HepG2 (cell line): Measurements from ENCODE around the gene CSNK1D. TPM values are rescaled to one million over a fixed set of nuclear protein-coding genes. Genes with fewer than 3 reads are reported as not detected.
A peak's percentile ranks its signal among the peaks of the same experiment; 100 is the strongest.

ENCODE experiments used
- ATRX ChIP-seq: sonication (generic); formaldehyde crosslinking; IDR thresholded peaks from 2 replicates; pipeline ENCODE4 v1.4.0; 2020; ENCODE audit warnings: missing genetic modification reagents, borderline replicate concordance
- ESRRA ChIP-seq: sonication (generic); formaldehyde crosslinking; IDR thresholded peaks from 2 replicates; pipeline ENCODE4 v1.5.1; 2020; ENCODE audit warnings: mild to moderate bottlenecking, low read depth, missing genetic modification reagents
- FOXJ3 ChIP-seq: sonication (generic); formaldehyde crosslinking; IDR thresholded peaks from 2 replicates; pipeline ENCODE4 v1.4.0; 2020; ENCODE audit warnings: missing genetic modification reagents, mild to moderate bottlenecking, borderline replicate concordance
- HOXA7 ChIP-seq: sonication (generic); formaldehyde crosslinking; IDR thresholded peaks from 2 replicates; pipeline ENCODE4 v1.8.1; 2022; ENCODE audit warnings: mild to moderate bottlenecking, missing genetic modification reagents, moderate library complexity
- KDM3A ChIP-seq: IDR thresholded peaks from 2 replicates; pipeline ENCODE4 v1.6.1; 2018; ENCODE audit warnings: low read depth, missing compliant biosample characterization
- KLF6 ChIP-seq: IDR thresholded peaks from 2 replicates; pipeline ENCODE4 v1.8.0; 2016; ENCODE audit warnings: missing biosample characterization, missing genetic modification reagents
- ONECUT2 ChIP-seq: sonication (generic); formaldehyde crosslinking; IDR thresholded peaks from 2 replicates; pipeline ENCODE4 v1.4.0; 2020; ENCODE audit warnings: missing genetic modification reagents
- RELA ChIP-seq: sonication (generic); formaldehyde crosslinking; IDR thresholded peaks from 2 replicates; pipeline ENCODE4 v1.4.0; 2020; ENCODE audit warnings: missing genetic modification reagents
- SKI ChIP-seq: fragments of 450-650 bp; IDR thresholded peaks from one replicate; pipeline ENCODE4 v1.6.1; 2018; ENCODE audit warnings: mild to moderate bottlenecking; ENCODE audit not compliant: partially characterized antibody
- TRIM24 ChIP-seq: sonication (generic); formaldehyde crosslinking; IDR thresholded peaks from 2 replicates; pipeline ENCODE4 v1.8.0; 2022; ENCODE audit warnings: mild to moderate bottlenecking, missing genetic modification reagents
- YY1 ChIP-seq: IDR thresholded peaks from 2 replicates; pipeline ENCODE4 v1.6.1; 2011; ENCODE audit warnings: low read length, low read depth, moderate library complexity, mild to moderate bottlenecking; ENCODE audit not compliant: insufficient read depth, insufficient replicate concordance
- ZMYM4 ChIP-seq: sonication (generic); formaldehyde crosslinking; IDR thresholded peaks from 2 replicates; pipeline ENCODE4 v1.8.1; 2023; ENCODE audit warnings: mild to moderate bottlenecking, missing genetic modification reagents
- ZNF17 ChIP-seq: sonication (generic); formaldehyde crosslinking; IDR thresholded peaks from 2 replicates; pipeline ENCODE4 v1.5.0; 2020; ENCODE audit warnings: mild to moderate bottlenecking, missing genetic modification reagents
- ZNF180 ChIP-seq: sonication (generic); formaldehyde crosslinking; IDR thresholded peaks from 2 replicates; pipeline ENCODE4 v1.4.0; 2020; ENCODE audit warnings: low read depth, missing genetic modification reagents, borderline replicate concordance
- ZNF354B ChIP-seq: sonication (generic); formaldehyde crosslinking; IDR thresholded peaks from 2 replicates; pipeline ENCODE4 v1.8.0; 2022; ENCODE audit warnings: mild to moderate bottlenecking, missing genetic modification reagents
- ZNF382 ChIP-seq: sonication (generic); formaldehyde crosslinking; IDR thresholded peaks from 2 replicates; pipeline ENCODE4 v1.5.0; 2020; ENCODE audit warnings: missing genetic modification reagents, mild to moderate bottlenecking, borderline replicate concordance
- polyA plus RNA-seq, 8 experiments: library from polyadenylated mRNA; depleted of rRNA in 3 of 8; stranded (reverse) in 7 of 8; unstranded in 1 of 8; fragments of >200 nt; fragmentation: Illumina TruSeq in 4 of 8; extraction: Trizol in 4 of 8; gene quantifications; 2 replicates each; pipeline versions ENCODE4 v1.2.1 to v1.2.3, GENCODE V29; 2011 to 2016; ENCODE audit warnings: low read depth in 4 of 8, missing spikeins in 1 of 8, mixed read lengths in 1 of 8; ENCODE audit not compliant: insufficient read depth in 1 of 8
- total RNA-seq, 5 experiments: library from RNA; depleted of rRNA; stranded (reverse); fragments of >200 nt; fragmentation: Illumina TruSeq; extraction: Trizol; gene quantifications; 2 replicates each; pipeline ENCODE4 v1.2.3, GENCODE V29; 2016; ENCODE audit warnings: low read depth in 1 of 5
- TF ChIP-seq, protein P1 (sequence below): sonication (generic); formaldehyde crosslinking; IDR thresholded peaks from 2 replicates; pipeline ENCODE4; 2020; ENCODE audit warnings: missing genetic modification reagents, mild to moderate bottlenecking, borderline replicate concordance
- TF ChIP-seq, protein P2 (sequence below): sonication (generic); formaldehyde crosslinking; IDR thresholded peaks from 2 replicates; pipeline ENCODE4 v1.8.0; 2022; ENCODE audit warnings: missing genetic modification reagents, mild to moderate bottlenecking, moderate library complexity, borderline replicate concordance
- TF ChIP-seq, protein P3 (sequence below): sonication (generic); formaldehyde crosslinking; IDR thresholded peaks from 2 replicates; pipeline ENCODE4 v1.5.0; 2020; ENCODE audit warnings: missing genetic modification reagents
- TF ChIP-seq, protein P4 (sequence below): sonication (generic); formaldehyde crosslinking; IDR thresholded peaks from 2 replicates; pipeline ENCODE4 v1.4.0; 2020; ENCODE audit warnings: missing genetic modification reagents

Gene CSNK1D
- total and polyA plus RNA-seq, 2 of the 13 experiments (the other 11 are each of a cell fraction or from before 2014, with no cell fraction given) = 31.5 to 128 TPM

DNA sequence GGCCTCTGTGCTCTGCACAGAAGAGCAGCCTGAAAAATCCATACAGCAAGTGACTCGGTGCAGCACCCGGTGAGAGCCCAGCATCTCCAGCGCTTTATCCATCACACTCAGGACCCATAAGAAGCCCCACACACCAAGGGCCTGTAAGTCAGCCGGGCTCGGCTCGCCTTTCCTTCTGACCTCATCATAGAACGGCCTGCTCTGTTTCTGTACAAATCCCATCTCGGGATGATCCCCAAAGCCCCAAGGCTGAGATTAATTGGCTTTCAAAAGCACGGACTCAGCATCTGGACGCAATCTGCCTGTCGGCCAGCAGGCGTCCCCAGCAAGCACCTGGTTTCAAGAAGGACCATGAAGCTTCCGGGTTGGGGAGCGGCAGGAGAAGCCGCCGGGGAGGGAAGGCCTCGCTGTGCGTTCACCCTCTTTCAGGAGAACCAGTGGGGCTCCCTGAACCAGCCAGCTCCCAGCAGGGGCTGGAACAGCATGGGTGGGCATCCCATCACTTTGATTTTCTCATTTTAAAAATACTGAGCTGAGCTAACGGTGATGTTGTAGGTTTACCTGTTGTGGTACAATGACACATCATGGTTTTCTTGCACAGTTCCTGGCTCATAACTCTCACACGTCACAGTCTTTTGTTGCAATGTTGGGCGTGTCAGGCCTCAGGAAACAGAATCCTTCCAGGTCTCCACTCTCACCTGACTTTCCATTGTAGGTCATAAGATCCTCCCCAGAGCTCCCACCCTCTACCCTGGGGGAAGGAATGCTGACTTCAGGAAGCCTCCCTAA is 67.6 kb downstream of the CSNK1D start (continued):
- TF ChIP-seq FOXJ3 (CRISPR knock-in tag) = no peak
- TF ChIP-seq, protein P1, sequence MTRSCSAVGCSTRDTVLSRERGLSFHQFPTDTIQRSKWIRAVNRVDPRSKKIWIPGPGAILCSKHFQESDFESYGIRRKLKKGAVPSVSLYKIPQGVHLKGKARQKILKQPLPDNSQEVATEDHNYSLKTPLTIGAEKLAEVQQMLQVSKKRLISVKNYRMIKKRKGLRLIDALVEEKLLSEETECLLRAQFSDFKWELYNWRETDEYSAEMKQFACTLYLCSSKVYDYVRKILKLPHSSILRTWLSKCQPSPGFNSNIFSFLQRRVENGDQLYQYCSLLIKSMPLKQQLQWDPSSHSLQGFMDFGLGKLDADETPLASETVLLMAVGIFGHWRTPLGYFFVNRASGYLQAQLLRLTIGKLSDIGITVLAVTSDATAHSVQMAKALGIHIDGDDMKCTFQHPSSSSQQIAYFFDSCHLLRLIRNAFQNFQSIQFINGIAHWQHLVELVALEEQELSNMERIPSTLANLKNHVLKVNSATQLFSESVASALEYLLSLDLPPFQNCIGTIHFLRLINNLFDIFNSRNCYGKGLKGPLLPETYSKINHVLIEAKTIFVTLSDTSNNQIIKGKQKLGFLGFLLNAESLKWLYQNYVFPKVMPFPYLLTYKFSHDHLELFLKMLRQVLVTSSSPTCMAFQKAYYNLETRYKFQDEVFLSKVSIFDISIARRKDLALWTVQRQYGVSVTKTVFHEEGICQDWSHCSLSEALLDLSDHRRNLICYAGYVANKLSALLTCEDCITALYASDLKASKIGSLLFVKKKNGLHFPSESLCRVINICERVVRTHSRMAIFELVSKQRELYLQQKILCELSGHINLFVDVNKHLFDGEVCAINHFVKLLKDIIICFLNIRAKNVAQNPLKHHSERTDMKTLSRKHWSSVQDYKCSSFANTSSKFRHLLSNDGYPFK (CRISPR knock-in tag) = peak; percentile 66; the same call in 1 of the 2 replicates
- TF ChIP-seq HOXA7 (CRISPR knock-in tag) = no peak
- no peak for TF ChIP-seq ESRRA (CRISPR knock-in tag)
- TF ChIP-seq, protein P2, sequence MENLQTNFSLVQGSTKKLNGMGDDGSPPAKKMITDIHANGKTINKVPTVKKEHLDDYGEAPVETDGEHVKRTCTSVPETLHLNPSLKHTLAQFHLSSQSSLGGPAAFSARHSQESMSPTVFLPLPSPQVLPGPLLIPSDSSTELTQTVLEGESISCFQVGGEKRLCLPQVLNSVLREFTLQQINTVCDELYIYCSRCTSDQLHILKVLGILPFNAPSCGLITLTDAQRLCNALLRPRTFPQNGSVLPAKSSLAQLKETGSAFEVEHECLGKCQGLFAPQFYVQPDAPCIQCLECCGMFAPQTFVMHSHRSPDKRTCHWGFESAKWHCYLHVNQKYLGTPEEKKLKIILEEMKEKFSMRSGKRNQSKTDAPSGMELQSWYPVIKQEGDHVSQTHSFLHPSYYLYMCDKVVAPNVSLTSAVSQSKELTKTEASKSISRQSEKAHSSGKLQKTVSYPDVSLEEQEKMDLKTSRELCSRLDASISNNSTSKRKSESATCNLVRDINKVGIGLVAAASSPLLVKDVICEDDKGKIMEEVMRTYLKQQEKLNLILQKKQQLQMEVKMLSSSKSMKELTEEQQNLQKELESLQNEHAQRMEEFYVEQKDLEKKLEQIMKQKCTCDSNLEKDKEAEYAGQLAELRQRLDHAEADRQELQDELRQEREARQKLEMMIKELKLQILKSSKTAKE (CRISPR knock-in tag) = no peak
- peak; percentile 97 for TF ChIP-seq KDM3A
- no peak for TF ChIP-seq TRIM24 (CRISPR knock-in tag)
- no peak for TF ChIP-seq RELA (CRISPR knock-in tag)
- no peak for TF ChIP-seq ZNF382
- TF ChIP-seq ZNF17 (CRISPR knock-in tag) = no peak
- peak; percentile 70 for TF ChIP-seq YY1
- no peak for TF ChIP-seq ATRX (CRISPR knock-in tag)
- no peak for TF ChIP-seq ZNF180 (CRISPR knock-in tag)
- TF ChIP-seq ZMYM4 (CRISPR knock-in tag) = no peak
- TF ChIP-seq, protein P3, sequence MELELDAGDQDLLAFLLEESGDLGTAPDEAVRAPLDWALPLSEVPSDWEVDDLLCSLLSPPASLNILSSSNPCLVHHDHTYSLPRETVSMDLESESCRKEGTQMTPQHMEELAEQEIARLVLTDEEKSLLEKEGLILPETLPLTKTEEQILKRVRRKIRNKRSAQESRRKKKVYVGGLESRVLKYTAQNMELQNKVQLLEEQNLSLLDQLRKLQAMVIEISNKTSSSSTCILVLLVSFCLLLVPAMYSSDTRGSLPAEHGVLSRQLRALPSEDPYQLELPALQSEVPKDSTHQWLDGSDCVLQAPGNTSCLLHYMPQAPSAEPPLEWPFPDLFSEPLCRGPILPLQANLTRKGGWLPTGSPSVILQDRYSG (CRISPR knock-in tag) = no peak
- TF ChIP-seq ZNF354B (CRISPR knock-in tag) = no peak
- TF ChIP-seq KLF6 (CRISPR knock-in tag) = 0 out of 2 replicates have a peak, but pooled peaks have one; percentile 45
- TF ChIP-seq SKI = no peak
- TF ChIP-seq ONECUT2 (CRISPR knock-in tag) = no peak
- TF ChIP-seq, protein P4, sequence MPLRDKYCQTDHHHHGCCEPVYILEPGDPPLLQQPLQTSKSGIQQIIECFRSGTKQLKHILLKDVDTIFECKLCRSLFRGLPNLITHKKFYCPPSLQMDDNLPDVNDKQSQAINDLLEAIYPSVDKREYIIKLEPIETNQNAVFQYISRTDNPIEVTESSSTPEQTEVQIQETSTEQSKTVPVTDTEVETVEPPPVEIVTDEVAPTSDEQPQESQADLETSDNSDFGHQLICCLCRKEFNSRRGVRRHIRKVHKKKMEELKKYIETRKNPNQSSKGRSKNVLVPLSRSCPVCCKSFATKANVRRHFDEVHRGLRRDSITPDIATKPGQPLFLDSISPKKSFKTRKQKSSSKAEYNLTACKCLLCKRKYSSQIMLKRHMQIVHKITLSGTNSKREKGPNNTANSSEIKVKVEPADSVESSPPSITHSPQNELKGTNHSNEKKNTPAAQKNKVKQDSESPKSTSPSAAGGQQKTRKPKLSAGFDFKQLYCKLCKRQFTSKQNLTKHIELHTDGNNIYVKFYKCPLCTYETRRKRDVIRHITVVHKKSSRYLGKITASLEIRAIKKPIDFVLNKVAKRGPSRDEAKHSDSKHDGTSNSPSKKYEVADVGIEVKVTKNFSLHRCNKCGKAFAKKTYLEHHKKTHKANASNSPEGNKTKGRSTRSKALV (CRISPR knock-in tag) = 0 out of 2 replicates have a peak, but pooled peaks have one; percentile 28
